GF-D8 (cell line): ENCODE data around the gene ARHGEF10L.

Source experiments
- DNase-seq: peaks from one replicate; lab custom pipeline; 2025; lab: John Stamatoyannopoulos, UW

Gene ARHGEF10L

DNA sequence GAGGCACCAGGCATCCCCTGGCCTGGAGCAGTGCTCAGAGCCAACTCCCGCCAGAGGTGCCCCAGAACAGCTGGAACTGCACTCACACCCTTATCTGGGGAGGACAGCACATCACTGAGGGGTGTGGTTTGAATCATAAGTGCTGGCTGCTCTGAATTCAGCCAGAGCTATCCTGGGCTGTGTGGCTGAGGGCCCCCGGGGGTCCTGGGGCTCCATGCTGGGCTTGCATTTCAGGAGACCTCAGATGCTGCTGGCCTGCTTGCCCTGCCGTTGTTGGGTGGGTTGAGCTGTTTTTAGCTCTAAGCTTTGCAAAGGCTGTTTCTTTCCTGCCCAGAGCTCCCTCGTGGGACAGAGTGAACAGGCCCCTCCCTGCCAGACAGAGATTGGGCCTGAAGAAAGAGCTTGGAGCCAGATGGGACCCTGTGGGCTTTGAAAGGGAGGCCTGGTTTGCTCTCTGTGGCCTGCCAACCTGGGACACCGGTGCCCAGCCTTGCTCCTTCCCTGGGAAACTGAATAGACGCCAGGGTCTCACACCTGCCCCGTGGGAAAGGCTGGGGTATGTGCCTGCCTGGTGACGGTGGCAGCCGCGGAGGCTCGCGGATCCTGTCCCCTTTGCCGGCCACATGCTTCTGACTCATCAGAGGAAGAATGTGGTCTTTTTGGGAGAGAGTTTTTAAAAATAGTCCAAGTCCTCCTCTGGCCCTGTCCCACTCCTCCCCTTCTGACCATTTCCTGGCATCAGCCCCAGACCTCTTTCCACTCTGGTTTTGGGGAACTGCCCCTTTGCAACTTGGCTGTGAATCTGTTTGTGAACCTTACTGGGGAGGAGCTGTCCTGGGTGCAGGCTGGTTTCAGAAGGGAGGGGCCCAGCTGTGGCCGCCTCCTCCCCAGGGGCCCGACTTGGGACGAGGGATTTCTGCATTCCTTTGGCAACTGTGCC lies 30.0 kb downstream of the ARHGEF10L start:
- DNase-seq: no peak

DNA sequence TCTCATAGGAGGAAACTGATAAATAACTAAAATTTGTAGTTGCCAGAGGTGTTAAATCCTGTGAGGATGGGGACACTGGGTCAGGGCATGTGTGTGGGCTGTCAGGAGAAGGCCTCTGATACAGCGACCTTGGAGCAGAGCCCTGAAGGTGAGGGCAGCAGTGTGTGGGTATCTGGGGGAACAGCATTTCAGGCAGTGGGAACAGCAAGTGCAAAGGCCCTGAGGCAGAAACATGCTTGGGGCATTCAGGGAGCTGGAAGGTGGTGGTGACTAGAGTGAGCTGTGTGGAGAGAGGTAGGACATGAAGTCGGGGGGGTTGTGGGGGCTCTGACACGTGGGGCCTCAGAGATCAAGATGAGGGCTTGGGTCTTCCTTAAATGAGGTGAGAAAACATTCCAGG lies 30.7 kb downstream of the ARHGEF10L start:
- DNase-seq: no peak

DNA sequence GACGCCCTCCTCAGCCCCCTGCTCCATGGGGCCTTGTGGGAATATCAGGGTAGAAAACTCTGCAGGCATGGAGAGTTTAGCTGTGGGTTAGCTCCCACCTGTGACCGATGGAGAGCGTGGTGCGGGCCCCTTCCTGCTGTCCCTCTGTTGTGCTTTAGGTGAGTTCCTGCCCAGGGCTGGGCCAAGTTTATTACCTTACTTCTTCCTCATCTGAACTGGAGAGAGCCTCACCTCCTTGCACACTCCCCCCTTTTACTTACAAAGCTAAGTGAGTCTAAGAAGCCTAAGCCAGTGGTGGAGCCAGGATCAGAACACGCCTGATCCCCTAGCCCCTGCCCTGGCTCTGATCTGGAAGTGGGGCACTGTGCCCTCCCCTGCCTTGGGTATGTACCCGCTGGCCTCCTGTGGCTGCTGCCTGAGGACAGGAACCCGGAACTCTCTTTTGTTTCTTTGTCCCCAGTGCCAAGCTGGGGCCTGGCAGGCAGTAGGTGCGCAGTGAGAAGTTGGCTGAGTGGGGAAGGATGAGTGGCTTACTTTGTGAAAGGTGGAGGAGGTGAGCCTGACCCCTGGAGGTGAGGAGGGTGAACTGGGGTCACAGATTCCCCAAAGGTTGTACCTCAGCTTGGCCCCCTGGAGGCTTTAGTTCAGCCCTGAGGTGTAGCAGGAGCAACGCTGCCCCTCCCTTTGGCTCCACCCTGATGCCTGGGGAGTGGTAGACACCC lies 32.9 kb downstream of the ARHGEF10L start:
- DNase-seq: no peak

GRCh38 chr1:17573518-17574041 lies 34.1 kb downstream of the ARHGEF10L start:
- no peak for DNase-seq

DNA sequence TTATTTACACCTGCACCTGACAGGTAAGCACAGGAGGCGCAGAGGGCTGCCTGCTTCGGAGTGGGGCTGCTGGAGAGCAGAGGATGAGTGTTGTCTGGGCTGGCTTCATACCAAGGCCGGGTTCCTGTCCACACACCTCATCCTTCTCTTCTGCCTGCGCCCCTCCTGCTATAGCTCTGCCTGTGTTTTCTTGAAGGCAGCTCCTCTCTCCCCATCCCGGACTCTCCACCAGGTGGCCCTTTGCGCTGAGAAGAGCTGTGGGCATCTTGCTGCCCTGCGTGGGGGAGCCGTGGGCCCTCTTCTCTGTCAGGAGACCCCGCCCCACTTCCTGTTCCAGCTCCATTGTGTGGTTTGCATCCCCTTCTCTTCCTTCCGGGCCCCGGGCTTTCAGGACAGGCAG lies 35.0 kb downstream of the ARHGEF10L start:
- DNase-seq: no peak

- DNase-seq: no peak
These were observed 36.5 kb downstream of the ARHGEF10L start for GRCh38 chr1:17575797-17576518.

- no peak for DNase-seq
These were observed 37.0 kb downstream of the ARHGEF10L start for GRCh38 chr1:17576519-17576853.

GRCh38 chr1:17577907-17578297 lies 38.4 kb downstream of the ARHGEF10L start:
- DNase-seq: no peak

DNA sequence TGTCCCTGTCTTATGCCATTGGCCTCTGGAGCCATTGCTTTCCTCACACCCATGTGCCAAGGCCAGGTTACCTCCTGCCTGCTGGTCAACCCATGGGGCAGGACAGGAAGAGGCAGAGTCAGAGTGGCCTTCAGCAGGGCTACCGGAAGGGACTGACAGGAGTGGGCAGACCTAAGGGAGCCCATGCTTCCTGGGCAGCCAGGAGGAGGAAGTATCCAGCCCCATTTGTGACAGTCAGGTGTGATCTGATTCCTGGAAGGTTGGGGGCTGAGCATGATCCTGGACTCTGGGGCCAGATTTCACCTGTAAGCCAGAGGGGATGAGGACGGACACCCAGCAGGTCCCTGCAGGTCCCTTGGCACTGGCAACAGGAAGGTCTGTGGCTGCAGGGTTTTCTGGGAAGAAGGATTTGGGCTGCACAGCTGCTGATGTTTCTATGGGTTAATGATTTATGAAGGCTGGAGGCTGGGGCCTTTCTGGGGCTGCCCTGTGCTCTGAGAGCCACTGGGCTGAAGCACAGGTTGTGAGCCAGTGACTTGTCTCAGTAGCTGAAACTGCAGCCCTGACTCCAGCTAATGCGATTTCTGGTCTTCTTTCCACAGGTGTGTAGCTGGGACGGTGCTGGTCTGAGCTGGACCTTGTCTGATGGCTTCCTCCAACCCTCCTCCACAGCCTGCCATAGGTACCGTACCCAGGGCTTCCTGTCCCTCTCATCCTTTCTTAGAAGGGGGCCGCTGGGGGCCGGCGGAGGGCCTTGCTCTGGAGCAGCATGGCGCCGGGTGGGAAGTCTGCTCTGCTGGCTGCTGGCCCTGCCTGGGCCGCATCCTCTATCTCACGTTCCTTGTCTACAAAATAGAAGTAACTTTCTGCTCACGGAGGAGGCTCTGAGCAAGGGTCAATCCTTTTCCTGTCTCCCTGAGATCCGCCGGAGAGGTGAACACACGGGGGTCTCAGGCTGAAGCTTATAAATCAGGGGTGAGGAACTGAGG lies 40.7 kb downstream of the ARHGEF10L start:
- no peak for DNase-seq

DNA sequence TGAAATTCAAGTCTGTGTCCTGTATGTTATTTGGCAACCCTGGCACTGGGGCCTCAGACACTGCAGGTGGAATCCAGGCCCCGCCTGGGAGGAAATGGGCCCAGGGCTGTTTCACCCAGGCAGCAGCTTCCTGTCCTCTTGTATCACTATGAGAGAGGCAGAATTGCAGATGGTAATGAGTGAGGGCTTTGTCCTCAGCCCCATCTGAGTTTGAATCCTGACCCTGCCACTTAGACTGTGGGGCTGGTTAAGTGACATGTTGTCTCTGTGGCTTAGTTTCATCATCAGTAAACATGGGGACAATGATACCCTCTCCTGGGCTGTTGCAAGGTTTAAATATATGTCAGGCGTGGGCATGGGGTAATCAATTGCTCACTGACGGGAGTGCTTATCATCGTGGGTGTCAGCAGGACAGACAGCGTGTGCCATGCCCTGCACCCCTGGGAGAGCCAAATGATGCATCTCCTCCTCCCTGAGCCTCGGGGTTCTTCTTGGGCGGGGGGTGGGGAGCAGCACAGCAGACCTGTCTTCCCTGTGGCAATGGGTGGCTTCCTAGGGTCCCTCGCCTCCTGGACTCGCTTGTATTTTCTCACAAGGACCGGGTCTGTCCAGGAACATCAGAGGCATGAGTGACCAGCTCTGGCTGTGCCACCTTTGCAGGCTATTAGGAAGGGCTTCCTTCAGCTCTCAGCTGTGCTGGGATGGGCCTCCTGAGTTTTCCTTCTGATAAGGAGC lies 42.1 kb downstream of the ARHGEF10L start:
- no peak for DNase-seq

- no peak for DNase-seq
These were observed 42.8 kb downstream of the ARHGEF10L start for GRCh38 chr1:17582124-17582774.

DNA sequence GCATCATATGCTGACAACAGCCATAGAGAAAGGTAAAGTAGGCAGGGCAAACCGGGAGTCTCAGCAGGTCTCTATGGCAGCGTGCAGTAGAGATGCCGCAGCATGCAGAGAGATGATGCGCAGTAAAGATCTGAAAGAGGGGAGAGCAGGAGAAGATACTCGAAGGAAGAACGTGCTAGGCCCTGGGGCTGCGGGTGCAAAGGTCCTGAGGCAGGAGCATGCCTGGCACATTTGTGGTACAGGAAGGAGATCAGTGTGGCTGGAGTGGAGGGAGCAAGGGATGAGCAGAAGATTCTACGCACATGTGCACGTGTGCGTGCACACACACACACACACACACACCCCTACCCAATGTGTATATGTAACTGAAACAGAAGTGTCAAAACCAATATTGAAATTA lies 45.0 kb downstream of the ARHGEF10L start:
- no peak for DNase-seq

DNA sequence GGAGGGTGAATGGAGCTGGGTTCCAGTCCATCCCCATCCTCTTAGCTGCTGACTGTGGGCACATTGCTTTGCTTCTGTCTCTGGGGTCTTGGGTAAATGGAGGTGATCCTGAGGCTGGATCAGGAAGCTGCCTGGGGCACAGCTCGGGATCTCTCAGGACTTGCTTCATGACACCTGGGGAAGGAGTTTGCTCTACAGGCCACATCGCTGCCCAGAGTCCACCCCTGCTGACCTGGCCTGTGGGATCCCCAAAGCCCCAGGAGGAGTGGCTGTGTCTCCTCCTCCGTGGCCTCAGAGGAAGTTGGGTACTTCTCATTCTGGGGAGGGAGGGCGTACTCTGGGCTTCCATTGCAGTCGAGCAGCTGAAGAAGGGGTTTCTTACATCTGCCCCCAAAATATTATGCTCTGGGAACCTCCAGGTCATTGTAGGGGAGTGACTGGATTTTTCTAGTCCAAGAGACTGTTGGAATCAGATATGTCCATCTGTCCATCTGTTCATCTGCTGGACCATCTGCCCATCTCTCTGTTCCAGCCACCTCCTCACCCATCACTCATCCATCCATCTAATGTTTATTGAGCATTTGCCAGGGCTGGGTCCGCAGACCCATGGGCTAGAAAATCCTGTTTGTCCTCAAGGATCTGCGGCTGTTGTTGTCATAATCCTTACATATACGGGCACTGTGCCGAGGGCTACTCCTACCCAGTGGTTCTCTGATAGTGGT lies 45.9 kb downstream of the ARHGEF10L start:
- no peak for DNase-seq

DNA sequence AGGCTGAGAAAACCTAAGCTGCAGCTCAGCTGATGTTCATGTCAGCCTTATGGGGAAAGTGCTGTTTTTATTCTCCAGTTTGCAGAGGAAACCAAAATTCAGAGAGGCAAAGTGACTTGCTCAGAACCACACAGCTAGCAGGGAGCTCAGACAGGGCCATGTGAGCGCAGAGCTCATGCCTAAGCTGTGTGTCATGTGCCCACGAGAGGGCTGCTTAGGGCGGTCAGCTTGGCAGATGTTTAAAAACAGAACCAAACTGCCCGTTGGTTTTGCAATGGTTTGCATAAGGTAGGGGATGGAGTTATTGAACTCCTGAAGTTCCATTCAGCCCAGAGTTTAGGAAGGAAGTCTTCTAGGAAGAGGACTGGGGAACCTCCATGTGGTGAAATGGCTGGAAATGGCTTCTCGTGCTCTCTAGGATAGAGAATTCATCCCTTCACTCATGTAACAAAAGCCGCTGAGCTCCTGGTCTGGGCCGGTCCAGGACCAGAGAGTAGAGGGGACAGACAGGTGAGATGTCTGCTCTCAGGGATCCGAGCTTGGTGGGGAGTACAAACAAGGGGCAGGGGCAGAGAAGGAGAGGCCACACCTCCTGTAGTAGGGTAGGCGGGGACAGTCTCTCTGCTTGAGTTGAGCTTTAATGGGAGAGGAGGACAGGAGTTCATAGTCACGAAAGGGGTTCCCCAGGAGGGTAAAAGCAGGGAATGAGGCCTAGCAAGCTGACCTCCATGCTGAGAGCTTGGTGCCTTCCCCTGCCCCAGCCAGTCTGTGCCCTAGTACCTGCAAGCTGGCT lies 46.9 kb downstream of the ARHGEF10L start:
- no peak for DNase-seq

DNA sequence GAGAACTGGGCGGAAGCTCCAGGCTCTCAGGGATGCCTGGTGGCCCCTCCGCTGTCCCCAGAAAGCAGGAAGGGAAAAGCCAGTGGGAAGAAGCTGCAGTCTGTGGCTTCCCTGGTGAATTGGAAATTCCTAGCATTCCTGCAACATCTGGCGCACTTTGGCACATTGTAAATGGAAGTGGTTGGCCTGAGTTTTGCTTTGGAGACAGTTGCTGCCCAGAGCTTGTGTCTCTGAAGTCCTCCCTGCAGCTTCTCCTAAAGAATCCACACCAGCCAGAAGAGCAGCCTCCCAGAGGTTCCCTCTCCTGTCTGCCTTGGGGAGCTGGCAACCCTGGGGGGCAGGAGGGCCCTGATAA lies 48.2 kb downstream of the ARHGEF10L start:
- DNase-seq: no peak

- DNase-seq: no peak
These were observed 48.8 kb downstream of the ARHGEF10L start for GRCh38 chr1:17588048-17588871.

DNA sequence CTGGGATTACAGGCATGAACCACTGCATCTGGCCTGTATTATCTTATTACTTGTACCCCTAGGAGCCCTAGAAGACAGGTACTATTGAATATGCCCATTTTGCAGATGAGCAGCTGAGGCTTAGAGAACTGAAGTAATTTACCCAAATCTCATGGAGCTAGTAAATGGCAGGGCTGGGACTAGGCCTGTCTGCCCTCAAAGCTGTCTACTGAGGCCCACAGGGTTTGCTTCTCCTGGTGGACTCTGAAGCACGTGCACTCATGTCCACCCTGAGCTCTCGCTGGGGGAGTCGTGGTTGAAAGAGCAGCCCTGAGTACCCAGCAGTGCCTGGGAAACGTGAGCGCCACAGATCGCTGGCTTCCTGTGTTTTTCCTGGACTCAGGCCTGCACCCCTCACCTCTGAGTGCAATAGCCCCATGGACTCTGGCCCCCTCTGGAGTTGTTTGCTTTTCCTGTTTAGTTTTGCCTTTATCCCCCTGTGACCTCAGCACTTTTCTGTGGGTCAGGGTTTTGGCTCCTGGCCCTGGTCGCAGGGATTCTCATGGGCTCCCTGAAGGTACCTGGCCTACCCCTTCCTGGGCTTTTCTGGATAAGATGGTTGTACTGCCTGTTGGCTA lies 52.4 kb downstream of the ARHGEF10L start:
- no peak for DNase-seq
